ENCODE results near the gene SLC7A1. TPM values are rescaled to one million over a fixed set of nuclear protein-coding genes. Genes with fewer than 3 reads are reported as not detected.

Gene SLC7A1
- total and polyA plus RNA-seq, 2 of the 4 experiments (the other 2 are of a cell fraction), result 9.7 to 22.3 TPM

GRCh38 chr13:29587645-29588044, 7.8 kb downstream of the SLC7A1 start:
- Histone ChIP-seq H3K18ac (ENCODE audit: low read depth, low read length) (no peak overlapping the region), H2AFZ (replicated peaks; ENCODE audit: low read length, poor library complexity) (no peak overlapping the region), H4K5ac (ENCODE audit: low read depth, low read length) (no peak overlapping the region), H2AK5ac (ENCODE audit: low read depth, low read length) (no peak overlapping the region), H3K56ac (ENCODE audit: extremely low read depth, insufficient read depth, low read length) (no peak overlapping the region), H3K23ac (ENCODE audit: low read depth, low read length) (no peak overlapping the region), H4K8ac (ENCODE audit: low read depth in 2 of 2, low read length in 2 of 2) (no peak overlapping the region), H3K27me3 (ENCODE audit: control insufficient read depth, insufficient read depth, low read length) (no peaks in the 10 kb centered on the region), H3K4me2 (ENCODE audit: low read depth, low read length) (no peak overlapping the region), H3K4ac (ENCODE audit: low read depth, low read length) (no peak overlapping the region), H3K36me3 (ENCODE audit: control insufficient read depth, insufficient read depth, low read length) (peaks cover 2% of the 10 kb centered on the region), H2BK120ac (ENCODE audit: low read depth, low read length) (no peak overlapping the region), H3K27ac (ENCODE audit: insufficient read depth, low read length) (no peak overlapping the region), H3K14ac (replicated peaks; ENCODE audit: low read depth, low read length) (no peak overlapping the region), H2BK5ac (ENCODE audit: low read depth, low read length, poor library complexity, severe bottlenecking) (no peak overlapping the region), H4K91ac (ENCODE audit: insufficient read depth, low read depth, low read length) (no peak overlapping the region), H4K20me1 (ENCODE audit: insufficient read depth, low read length) (peaks cover 98% of the 10 kb centered on the region), H3K9me3 (ENCODE audit: control insufficient read depth, insufficient read depth, low read length) (no peaks in the 10 kb centered on the region), H2BK20ac (ENCODE audit: low read depth, low read length) (no peak overlapping the region), H3K4me3 (ENCODE audit: insufficient read depth, low read depth, low read length) (no peak overlapping the region), H3K79me1 (ENCODE audit: low read depth in 1 of 2, low read length in 2 of 2) (peaks cover 18 to 84% of the 10 kb centered on the region in 2 experiments), H2AK9ac (replicated peaks; ENCODE audit: low read depth, low read length, poor library complexity) (no peak overlapping the region), H2BK15ac (ENCODE audit: low read depth, low read length) (no peak overlapping the region), H3K9me1 (ENCODE audit: insufficient read depth, low read length) (peaks cover 51% of the 10 kb centered on the region), H3K9ac (ENCODE audit: low read depth, low read length) (no peak overlapping the region), H3K4me1 (ENCODE audit: control insufficient read depth, insufficient read depth, low read length) (peaks cover 28% of the 10 kb centered on the region)
- dilution Hi-C loops (cut with HindIII; ENCODE audit: low sequenced_read_pairs, unreplicated experiment) (no loop called here), in situ Hi-C loops (cut with MboI; ENCODE audit: low sequenced_read_pairs) (no loop called here), intact Hi-C loops (cut with micrococcal nuclease) (no loop called here)
- DNase-seq, result peak; percentile 24
- ATAC-seq (ENCODE audit: low read depth), result no peak
- ChIA-PET CTCF (interaction anchor here (0.6 kb wide), 2 partner anchors 23 to 92 kb away, joined by 4 to 6 read pairs; no protein-coding TSS in a partner anchor), POLR2A (ENCODE audit: unreplicated experiment) (no interaction called here)
- peak; percentile 49; the same call in 1 of the 2 replicates for TF ChIP-seq BHLHE40 (IDR thresholded peaks at IDR 0.05; ENCODE audit: low read depth, low read length)
- TF ChIP-seq USF2 (IDR thresholded peaks at IDR 0.05; ENCODE audit: low read depth, low read length), result no peak
- no TSS peak for BruUV-seq (replicated peaks)
- WGBS, 2 experiments (ENCODE audit: extremely low coverage in 2 of 2, insufficient read length in 1 of 2), result no CpG with 5 or more reads among the region's 7 CpGs
